NCI-H1092 (cell line): Measurements from ENCODE around the gene LYRM2.
"Not testable (repeated sequence)": the region's sequence is repeated elsewhere in the genome, so short reads cannot be mapped to it uniquely, and the experiment has no call there.

Experiments
- DNase-seq: peaks from one replicate; lab custom pipeline; 2025; lab: John Stamatoyannopoulos, UW

The LYRM2 gene

GRCh38 chr6:89649682-89650081 is 11.1 kb upstream of the LYRM2 start:
- no peak for DNase-seq

GRCh38 chr6:89644864-89645263 is 6.3 kb upstream of the LYRM2 start:
- no peak for DNase-seq

DNA sequence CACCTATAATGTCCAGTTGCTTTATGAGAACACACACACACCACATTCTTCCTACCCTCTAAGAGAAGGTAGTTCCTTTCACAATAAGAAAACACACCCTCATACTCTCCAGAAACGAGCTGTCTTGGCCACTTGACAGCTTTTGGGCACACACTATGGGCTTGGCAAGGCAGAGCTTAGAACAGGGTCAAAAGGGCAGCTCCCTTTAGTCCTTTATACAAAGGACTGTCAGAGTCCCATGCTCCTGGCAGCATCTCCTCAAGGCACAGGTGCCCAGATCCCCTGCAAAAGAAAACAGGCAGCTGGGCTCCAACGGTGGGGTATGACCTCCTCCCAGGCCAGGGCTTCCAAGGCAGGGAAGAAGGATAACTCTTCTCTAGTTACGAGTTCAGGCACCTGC is 4.9 kb upstream of the LYRM2 start:
- peak; percentile 7 for DNase-seq

DNA sequence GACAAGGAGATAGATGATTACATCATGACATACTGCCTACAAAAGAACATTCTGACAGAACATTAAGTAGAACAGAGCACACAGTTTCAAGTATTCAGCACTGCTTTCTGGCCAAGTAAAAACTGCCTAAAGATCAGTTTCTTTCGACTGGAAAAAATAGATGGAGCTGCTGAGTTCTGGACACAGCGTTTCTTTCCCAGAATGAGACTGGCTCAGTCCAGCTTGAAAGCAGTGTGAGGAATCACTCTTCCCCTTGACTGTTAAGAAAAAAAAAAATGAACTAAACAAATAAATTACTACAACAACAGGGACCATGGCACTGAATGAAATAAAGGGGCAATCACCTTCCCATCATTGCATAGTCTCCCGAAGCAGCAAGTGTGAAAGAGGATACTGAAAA is 4.4 kb upstream of the LYRM2 start:
- DNase-seq = no peak

DNA sequence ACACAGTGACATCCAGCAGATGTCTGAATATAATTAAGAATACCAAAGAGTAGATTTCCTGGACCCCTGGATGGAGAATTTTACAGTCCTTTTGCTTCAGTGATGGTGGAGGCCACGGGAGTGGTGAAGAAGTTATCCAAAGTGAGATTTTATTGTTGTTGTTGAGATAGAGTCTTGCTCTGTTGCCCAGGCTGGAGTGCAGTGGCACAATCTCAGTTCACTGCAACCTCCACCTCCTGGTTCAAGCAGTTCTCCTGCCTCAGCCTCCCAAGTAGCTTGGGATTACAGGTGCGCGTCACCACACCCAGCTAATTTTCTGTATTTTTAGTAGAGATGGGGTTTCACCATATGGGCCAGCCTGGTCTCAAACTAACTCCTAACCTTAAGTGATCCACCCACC is 3.0 kb upstream of the LYRM2 start:
- not testable (repeated sequence) for DNase-seq

DNA sequence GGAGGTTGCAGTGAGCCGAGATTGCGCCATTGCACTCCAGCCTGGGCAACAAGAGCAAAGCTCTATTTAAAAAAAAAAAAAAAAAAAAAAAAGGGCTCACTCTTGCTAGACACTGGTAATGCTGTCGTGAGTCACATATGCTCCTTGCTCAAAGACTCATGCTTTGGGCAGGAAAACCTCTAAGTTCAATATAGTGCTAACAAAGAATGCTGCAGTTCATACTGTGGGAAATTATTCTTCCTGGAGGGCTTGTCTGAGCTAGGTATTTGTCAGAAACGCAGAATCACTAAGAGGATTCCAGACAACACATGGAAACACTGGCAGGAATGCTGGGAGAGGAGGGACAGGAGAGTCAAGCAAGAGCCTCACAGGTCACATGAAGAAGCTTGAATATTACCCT is 2.3 kb upstream of the LYRM2 start:
- no peak for DNase-seq

GRCh38 chr6:89637960-89638319 is 607 bp downstream of the LYRM2 start:
- DNase-seq = no peak

- DNase-seq = not testable (repeated sequence)
Observed at GRCh38 chr6:89636412-89636811, 2.1 kb downstream of the LYRM2 start.

- DNase-seq = no peak
Observed at GRCh38 chr6:89630488-89630887, 8.1 kb downstream of the LYRM2 start.

DNA sequence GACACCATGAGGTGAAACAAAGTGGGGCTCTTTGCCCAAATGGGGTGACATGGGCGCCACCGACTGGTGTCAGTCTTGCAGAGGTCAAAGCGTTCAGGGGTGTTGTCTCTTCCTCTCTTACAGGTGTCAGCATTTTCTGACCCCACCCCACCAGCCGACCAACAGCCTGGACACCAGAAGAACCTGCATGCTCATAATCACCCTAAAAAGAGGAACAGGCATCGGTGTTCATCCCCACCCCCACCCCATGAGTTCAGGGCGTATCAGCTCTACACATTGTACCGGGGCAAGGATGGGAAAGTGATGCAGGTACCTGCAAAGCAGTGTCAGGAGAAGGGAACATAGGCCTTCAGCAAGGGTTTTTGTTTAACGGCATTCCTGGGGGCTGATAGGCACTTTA is 14.8 kb downstream of the LYRM2 start:
- DNase-seq = no peak

DNA sequence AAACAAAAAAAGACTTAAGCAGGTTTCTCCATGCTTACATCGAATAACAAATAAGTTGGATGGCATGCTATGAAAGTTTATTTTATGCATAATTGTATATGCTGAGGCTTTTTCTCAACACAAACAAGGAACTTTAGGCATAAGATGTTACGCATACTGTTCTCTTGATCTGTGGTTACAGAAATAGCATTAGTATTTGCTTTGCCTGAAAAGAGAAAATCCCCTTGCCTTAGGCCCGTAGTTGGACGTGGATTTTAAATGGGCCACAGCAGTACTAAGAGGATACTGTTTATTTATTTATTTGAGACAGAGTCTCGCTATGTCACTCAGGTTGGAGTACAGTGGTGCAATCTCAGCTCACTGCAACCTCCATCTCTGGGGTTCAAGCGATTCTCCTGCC is 19.0 kb downstream of the LYRM2 start:
- no peak for DNase-seq

DNA sequence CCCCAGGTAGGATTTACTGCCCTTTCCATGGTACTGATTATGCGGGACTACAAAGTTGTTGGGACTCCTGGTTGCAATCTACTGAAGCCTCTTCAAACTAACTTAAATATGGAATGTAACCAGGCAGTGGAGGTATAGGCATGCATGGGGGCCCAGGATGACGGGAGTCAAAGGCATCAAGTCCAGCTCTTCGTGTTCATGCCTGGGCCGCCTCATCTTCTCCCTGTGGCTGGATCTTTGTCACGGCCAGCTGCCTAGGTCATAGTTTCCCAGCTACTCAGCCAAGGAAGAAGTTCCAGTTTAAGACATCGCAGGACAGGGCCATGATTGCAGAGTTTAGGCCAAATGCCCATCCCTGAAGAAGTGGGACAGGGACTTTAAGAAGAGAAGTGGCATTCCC is 20.5 kb downstream of the LYRM2 start:
- DNase-seq = no peak

DNA sequence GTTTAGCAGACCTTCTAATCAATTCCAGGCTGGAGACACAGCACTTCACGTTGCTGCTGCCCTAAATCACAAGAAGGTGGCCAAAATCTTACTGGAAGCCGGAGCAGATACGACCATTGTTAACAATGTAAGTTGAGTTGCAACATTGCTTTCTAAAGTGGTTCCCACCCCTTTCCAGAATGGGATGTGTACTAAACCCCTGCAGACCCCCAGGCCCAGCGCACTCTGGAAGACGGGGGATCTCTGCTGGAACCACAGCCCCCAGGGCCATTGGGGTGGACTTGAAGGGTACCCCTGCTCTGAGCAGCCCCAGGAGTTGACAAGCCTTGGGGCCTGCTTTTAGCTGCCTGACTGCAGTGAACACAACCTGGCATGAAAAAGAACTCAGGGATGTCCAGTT is 22.0 kb downstream of the LYRM2 start:
- no peak for DNase-seq

GRCh38 chr6:89615882-89616281 is 22.7 kb downstream of the LYRM2 start:
- no peak for DNase-seq

DNA sequence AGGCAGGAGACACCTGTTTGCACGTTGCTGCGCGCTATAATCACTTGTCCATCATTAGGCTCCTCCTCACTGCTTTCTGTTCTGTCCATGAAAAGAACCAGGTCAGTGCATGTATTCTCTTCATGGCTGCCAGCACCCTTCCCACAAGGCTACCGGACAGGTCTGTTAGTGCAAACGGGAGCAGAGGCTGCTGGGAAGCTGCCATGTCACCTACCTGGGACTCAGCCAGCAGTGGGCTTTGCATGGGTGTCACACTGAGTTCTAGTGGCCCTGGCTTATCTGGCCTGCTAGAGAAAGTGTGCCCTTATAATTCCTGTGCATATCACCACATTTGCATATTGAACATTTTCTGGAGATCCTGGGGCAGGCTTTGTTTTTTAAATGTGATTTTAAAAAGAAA is 24.8 kb downstream of the LYRM2 start:
- DNase-seq = no peak

DNA sequence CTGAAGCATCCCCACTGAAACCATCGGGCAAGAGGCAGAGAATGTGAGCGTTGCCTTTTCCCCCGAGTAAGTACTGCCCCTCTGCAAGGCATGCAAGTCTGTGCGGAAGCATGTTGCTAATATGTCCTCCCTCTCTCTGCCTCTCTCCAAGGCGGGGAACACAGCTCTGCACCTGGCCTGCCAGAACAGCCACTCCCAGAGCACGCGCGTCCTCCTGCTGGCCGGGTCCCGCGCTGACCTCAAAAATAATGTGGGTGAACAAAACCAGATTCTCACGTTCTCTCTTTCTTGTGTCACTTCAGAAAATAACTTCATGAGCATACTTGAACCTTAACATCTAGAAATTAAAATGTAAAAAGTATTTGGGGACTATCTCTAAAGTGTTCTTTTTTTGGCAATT is 26.4 kb downstream of the LYRM2 start:
- DNase-seq = no peak

GRCh38 chr6:89611666-89612065 is 26.9 kb downstream of the LYRM2 start:
- DNase-seq = no peak

GRCh38 chr6:89610149-89610642 is 28.4 kb downstream of the LYRM2 start:
- DNase-seq = no peak

- no peak for DNase-seq
Observed at GRCh38 chr6:89605861-89606260, 32.7 kb downstream of the LYRM2 start.

DNA sequence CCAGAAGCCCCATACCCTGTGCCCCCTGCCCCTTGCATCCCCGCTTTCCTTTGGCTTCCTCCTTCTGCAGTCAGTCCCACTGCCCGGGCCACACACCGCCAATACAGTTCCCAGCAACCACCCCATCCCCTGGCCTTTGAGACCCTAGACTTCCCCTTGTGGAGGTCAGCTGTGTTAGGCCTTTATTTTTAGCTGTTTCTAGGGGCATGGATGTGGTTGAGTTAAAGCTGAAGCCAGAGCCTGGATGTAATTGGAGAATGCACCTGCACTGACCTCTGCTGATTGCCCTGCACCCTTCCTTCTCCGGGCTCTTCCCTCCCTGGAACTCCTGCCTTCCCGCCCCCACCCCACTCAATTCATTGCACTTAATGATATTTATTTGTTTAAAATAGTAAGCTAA is 33.9 kb downstream of the LYRM2 start:
- no peak for DNase-seq

GRCh38 chr6:89602166-89602565 is 36.4 kb downstream of the LYRM2 start:
- DNase-seq = no peak

GRCh38 chr6:89599727-89600126 is 38.8 kb downstream of the LYRM2 start:
- DNase-seq = no peak

GRCh38 chr6:89597988-89598387 is 40.6 kb downstream of the LYRM2 start:
- DNase-seq = no peak

- DNase-seq = no peak
Observed at GRCh38 chr6:89597372-89597771, 41.2 kb downstream of the LYRM2 start.

DNA sequence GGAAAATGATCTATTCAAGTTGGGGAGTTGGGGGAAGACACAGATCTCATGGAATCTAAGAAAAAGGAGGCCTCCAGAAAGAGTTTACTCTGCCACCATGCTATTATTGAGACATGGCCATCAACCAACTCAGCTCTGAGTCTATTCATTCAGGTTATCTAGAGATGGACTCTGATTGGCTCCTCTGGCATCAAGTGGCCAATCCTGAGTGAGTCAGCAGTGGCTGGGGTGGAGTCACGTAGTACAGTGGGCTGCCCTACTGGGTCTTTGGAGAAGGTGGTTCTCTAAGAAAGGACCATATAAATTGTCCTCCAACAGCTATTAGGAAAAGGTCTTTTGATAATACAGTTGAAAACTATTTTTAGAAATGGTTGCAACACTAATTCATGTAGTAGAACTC is 42.1 kb downstream of the LYRM2 start:
- no peak for DNase-seq
